Testis (tissue), 3 donors: ENCODE results near the gene SIM1. TPM values are rescaled to one million over a fixed set of nuclear protein-coding genes. Genes with fewer than 3 reads are reported as not detected.

Source experiments
- DNase-seq: peaks from one replicate; pipeline ENCODE4 v3.0.0-alpha.2; 2019
- H3K27ac ChIP-seq, 2 donors: fragments of 200-600 bp; sonication (generic); one replicate each; pipeline ENCODE4 v1.5.1; 2019
- H3K27me3 ChIP-seq: fragments of 200-600 bp; sonication (generic); one replicate; pipeline ENCODE4 v1.5.1; 2019
- H3K36me3 ChIP-seq: fragments of 200-600 bp; sonication (generic); one replicate; pipeline ENCODE4 v1.5.1; 2017; ENCODE audit warnings: low read depth; ENCODE audit errors: missing control alignments
- H3K4me1 ChIP-seq: fragments of 200-600 bp; sonication (generic); one replicate; pipeline ENCODE4 v1.5.1; 2019
- H3K4me3 ChIP-seq, 2 donors: fragments of 200-600 bp; sonication (generic); one replicate each; pipeline ENCODE4 v1.5.1; 2017 to 2019
- H3K9me3 ChIP-seq: fragments of 200-600 bp; sonication (generic); one replicate; pipeline ENCODE4 v1.5.1; 2017
- POLR2A ChIP-seq: fragments of 450-650 bp; IDR thresholded peaks from one replicate; pipeline ENCODE4 v1.6.1; 2017; ENCODE audit warnings: antibody characterized with exemption, mild to moderate bottlenecking, moderate library complexity
- WGBS, 2 donors: methylation state at CpG; one replicate each; pipeline ENCODE4 v1.1.5; 2018; 5-methylcytosine and 5-hydroxymethylcytosine counted together
- intact Hi-C: fragments of 100-400 bp; cut with DNase I; formaldehyde crosslinking; loops from one replicate; pipeline ENCODE4 v1.15.1; 2023; ENCODE audit warnings: low total_unique reads
- polyA plus RNA-seq: library from polyadenylated mRNA; stranded (reverse); fragments of 350-450 nt; fragmentation: Illumina TruSeq; extraction: RNeasy Lipid Tissue Mini Kit (QIAGEN cat#74804); gene quantifications from one replicate; pipeline ENCODE4 v1.2.3, GENCODE V29; 2014; ENCODE audit warnings: low read depth, low replicate concordance; ENCODE audit not compliant: insufficient read depth
- total RNA-seq, 2 donors: library from RNA; depleted of rRNA; stranded (reverse); fragments of >200 nt; gene quantifications; one replicate each; pipeline ENCODE4 v1.2.3, GENCODE V29; 2016
- TF ChIP-seq, protein P1 (sequence below), 3 experiments: fragments of 450-650 bp in 2 of 3; fragments of 200-600 bp in 1 of 3; sonication (generic) in 1 of 3; IDR thresholded peaks; one replicate each; pipeline ENCODE4 v1.5.1; 2016 to 2019; ENCODE audit warnings: antibody characterized with exemption in 3 of 3, mild to moderate bottlenecking in 2 of 3, moderate library complexity in 1 of 3

Gene SIM1
- total and polyA plus RNA-seq, 3 donors from 2014 or later = 0.43 to 1.5 (median 0.88) TPM

DNA sequence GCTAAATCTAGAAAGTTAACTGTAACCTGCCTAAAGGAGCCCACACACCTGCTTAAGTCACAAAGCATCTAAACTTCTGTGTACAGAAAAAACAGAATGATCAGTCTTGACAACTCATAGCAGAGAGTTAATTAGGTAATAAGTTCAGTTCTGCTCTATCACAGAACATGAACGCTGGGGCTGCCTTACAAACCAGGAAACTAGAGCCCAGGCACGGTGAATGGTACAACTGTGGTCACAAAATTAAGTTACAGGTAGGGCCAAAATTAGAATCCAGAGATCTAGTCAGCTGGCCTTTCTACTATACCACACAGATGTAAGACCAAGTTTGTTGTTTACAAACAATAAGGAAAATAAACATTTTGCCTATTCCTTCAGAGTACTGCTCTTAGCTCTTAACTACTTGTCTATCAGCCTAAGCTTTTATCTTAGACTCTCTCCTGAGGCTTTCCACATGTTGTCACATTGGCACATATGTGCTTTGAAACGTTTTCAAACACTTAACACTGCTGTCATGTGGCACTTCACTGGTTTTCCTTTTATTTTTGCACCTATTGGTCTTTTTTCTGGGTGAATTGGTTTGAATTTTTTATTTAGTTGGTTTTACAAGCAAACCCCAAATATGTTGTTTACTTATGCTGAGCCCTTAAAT is 75.7 kb downstream of the SIM1 start:
- Histone ChIP-seq H3K36me3 (no peaks in the 10 kb centered on the region), H3K9me3 (no peaks in the 10 kb centered on the region), H3K27ac (no peak overlapping the region), H3K27me3 (no peaks in the 10 kb centered on the region), H3K4me1 (no peaks in the 10 kb centered on the region), H3K4me3 (no peak overlapping the region)
- intact Hi-C loops = no loop called here
- WGBS, 2 donors = 63 to 69% methylated on average over 3 of the region's 3 CpGs
- no peak for TF ChIP-seq POLR2A
- TF ChIP-seq, protein P1, sequence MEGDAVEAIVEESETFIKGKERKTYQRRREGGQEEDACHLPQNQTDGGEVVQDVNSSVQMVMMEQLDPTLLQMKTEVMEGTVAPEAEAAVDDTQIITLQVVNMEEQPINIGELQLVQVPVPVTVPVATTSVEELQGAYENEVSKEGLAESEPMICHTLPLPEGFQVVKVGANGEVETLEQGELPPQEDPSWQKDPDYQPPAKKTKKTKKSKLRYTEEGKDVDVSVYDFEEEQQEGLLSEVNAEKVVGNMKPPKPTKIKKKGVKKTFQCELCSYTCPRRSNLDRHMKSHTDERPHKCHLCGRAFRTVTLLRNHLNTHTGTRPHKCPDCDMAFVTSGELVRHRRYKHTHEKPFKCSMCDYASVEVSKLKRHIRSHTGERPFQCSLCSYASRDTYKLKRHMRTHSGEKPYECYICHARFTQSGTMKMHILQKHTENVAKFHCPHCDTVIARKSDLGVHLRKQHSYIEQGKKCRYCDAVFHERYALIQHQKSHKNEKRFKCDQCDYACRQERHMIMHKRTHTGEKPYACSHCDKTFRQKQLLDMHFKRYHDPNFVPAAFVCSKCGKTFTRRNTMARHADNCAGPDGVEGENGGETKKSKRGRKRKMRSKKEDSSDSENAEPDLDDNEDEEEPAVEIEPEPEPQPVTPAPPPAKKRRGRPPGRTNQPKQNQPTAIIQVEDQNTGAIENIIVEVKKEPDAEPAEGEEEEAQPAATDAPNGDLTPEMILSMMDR (IDR thresholded peaks at IDR 0.05) = no peak
- no peak for DNase-seq

DNA sequence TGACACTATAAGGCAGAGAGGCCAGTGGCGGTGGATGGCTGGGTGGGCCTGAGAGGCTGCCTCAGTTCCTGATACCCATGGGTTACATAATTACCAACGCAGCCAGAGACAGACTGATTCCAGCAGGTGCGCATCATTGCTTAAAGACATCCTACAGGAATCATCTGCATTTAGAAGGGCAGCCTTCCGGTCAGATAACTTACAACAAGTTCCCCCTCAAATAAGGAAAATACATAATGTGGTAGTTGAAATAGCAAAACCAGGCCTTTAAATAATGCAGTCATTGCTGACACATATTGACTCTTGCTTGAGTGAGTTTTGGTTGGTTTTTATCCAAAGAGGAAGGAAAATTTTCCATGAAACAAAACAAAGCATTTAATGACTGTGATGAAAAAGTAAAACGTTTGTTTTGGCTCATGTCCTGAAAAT is 81.9 kb downstream of the SIM1 start:
- H3K36me3 ChIP-seq = no peaks in the 10 kb centered on the region
- 71 to 76% methylated on average over 5 of the region's 5 CpGs for WGBS, 2 donors
- no peaks in the 10 kb centered on the region for H3K27me3 ChIP-seq
- intact Hi-C loops = no loop called here
- no peak overlapping the region for H3K27ac ChIP-seq
- no peak overlapping the region for H3K4me3 ChIP-seq
- no peak for DNase-seq
- no peaks in the 10 kb centered on the region for H3K9me3 ChIP-seq
- TF ChIP-seq POLR2A = no peak
- TF ChIP-seq, protein P1 (IDR thresholded peaks at IDR 0.05) = no peak
- H3K4me1 ChIP-seq = no peaks in the 10 kb centered on the region

DNA sequence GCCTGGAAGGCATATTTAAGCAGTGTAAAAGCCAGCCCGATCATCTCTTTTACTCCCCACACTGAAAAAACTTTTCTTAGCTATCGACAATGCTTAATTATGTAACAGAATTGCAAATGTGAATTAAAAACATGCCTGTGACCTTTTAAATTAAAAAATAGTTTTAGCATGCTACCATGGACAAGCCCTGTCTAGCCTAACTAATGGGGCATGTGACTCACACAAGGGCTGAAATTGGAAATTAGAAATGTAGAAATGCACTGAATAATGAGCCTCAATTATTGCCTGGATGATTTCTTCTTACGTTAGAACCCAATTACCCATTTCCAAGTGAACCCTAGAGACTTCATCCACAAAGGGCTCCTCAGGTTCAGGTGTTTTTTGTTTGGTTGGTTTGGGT is 82.7 kb downstream of the SIM1 start:
- Histone ChIP-seq H3K27me3 (no peaks in the 10 kb centered on the region), H3K4me3 (no peak overlapping the region), H3K27ac (no peak overlapping the region), H3K36me3 (no peaks in the 10 kb centered on the region), H3K9me3 (no peaks in the 10 kb centered on the region), H3K4me1 (no peaks in the 10 kb centered on the region)
- no peak for DNase-seq
- intact Hi-C loops = no loop called here
- TF ChIP-seq POLR2A = no peak
- TF ChIP-seq, protein P1 (IDR thresholded peaks at IDR 0.05) = no peak
- 84 to 90% methylated on average over 3 of the region's 3 CpGs for WGBS, 2 donors

DNA sequence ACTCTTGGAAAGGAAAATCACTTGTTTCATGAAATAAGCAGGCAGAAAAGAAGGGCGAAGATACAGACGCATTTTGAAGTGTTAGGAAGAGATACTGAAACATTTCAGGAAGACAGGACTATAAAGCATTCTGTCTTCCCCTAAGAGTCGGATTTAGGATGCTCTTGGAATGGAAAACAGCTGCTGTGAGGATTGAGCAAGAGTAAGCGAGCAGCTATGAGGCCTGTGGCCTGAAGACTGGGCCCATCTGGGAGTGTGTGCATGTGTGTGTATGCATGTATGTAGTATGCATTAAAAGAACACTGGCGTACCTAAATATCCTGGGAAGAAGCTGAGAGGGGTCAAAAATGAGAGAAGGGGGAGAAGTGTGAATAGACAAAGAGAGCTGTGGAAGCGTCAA is 83.6 kb downstream of the SIM1 start:
- no peak for DNase-seq
- no peaks in the 10 kb centered on the region for H3K9me3 ChIP-seq
- TF ChIP-seq, protein P1 (IDR thresholded peaks at IDR 0.05) = no peak
- no peak for TF ChIP-seq POLR2A
- no peaks in the 10 kb centered on the region for H3K27me3 ChIP-seq
- no peak overlapping the region for H3K4me3 ChIP-seq
- no peak overlapping the region for H3K27ac ChIP-seq
- no peaks in the 10 kb centered on the region for H3K4me1 ChIP-seq
- H3K36me3 ChIP-seq = no peaks in the 10 kb centered on the region
- WGBS, 2 donors = 60 to 61% methylated on average over 6 of the region's 6 CpGs
- intact Hi-C loops = no loop called here

DNA sequence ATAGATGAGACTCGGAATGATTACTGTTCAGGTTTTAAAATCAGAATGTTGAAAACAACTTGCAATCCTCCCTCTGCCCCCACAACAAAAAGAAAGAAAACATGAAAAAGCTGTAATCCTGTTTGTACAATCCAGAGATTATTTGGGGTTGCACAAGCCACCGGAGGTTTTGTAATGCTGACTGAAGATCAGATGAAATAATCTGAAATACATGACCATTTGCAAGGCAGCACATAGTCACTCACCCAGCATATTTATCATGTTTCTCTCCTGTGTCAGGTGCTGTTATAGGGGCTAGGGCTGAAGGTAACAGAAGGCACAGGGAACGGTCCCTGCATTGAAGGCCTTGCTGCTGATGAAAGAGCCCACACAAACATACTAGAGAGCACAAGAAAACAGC is 85.3 kb downstream of the SIM1 start:
- Histone ChIP-seq H3K4me1 (no peaks in the 10 kb centered on the region), H3K36me3 (no peaks in the 10 kb centered on the region), H3K27me3 (no peaks in the 10 kb centered on the region), H3K9me3 (no peaks in the 10 kb centered on the region), H3K27ac (no peak overlapping the region), H3K4me3 (no peak overlapping the region)
- 87 to 89% methylated on average over 3 of the region's 3 CpGs for WGBS, 2 donors
- intact Hi-C loops = no loop called here
- DNase-seq = no peak
- TF ChIP-seq, protein P1 (IDR thresholded peaks at IDR 0.05) = no peak
- TF ChIP-seq POLR2A = no peak
